WTC11 (cell line): ENCODE measurements around the gene CEACAM3. TPM values are rescaled to one million over a fixed set of nuclear protein-coding genes. Genes with fewer than 3 reads are reported as not detected.
"Not testable (repeated sequence)": the region's sequence is repeated elsewhere in the genome, so short reads cannot be mapped to it uniquely, and the experiment has no call there.

Source experiments
- ATAC-seq: fragments of 200-7000 bp; cut with Tn5 transposase; 2 replicates; pipeline ENCODE4 v1.10.0; 2021; ENCODE audit warnings: mild to moderate bottlenecking, moderate library complexity
- CTCF ChIA-PET: fragments of 300-600 bp; sonication (Branson Sonifier 250); formaldehyde crosslinking; loops from one replicate; lab custom pipeline; 2021; ENCODE audit warnings: antibody characterized with exemption; lab: Charles Lee
- POLR2A ChIA-PET: fragments of 350-600 bp; sonication (Branson Sonifier 250); formaldehyde crosslinking; loops from one replicate; lab custom pipeline; 2021; ENCODE audit warnings: antibody characterized with exemption; lab: Charles Lee
- DNase-seq: peaks from one replicate; pipeline ENCODE4 v3.0.0; 2021; ENCODE audit warnings: low spot score
- H3K27ac Mint-ChIP-seq: 2 replicates; pipeline ENCODE4 v1.8.0; 2021; ENCODE audit warnings: mixed read lengths
- H3K27me3 Mint-ChIP-seq: 2 replicates; pipeline ENCODE4 v1.8.0; 2021; ENCODE audit warnings: low read depth, mild to moderate bottlenecking, moderate library complexity, mixed read lengths
- H3K36me3 Mint-ChIP-seq: 2 replicates; pipeline ENCODE4 v1.8.0; 2021; ENCODE audit warnings: mixed read lengths
- H3K4me1 Mint-ChIP-seq: 2 replicates; pipeline ENCODE4 v1.8.0; 2022; ENCODE audit warnings: mixed read lengths
- H3K4me3 Mint-ChIP-seq: 2 replicates; pipeline ENCODE4 v1.8.0; 2021; ENCODE audit warnings: mild to moderate bottlenecking, moderate library complexity, mixed read lengths
- H3K9me3 Mint-ChIP-seq: 2 replicates; pipeline ENCODE4 v1.8.0; 2021; ENCODE audit warnings: mixed read lengths
- AR ChIP-seq: fragments of 250-450 bp; sonication (Bioruptor Pico); IDR thresholded peaks from 2 replicates; pipeline ENCODE4 v1.9.0; 2021; ENCODE audit warnings: mild to moderate bottlenecking
- CBFB ChIP-seq: sonication (generic); formaldehyde crosslinking; IDR thresholded peaks from 2 replicates; pipeline ENCODE4 v1.8.1; 2022; ENCODE audit warnings: mild to moderate bottlenecking, low read depth, missing genetic modification reagents
- CTCF ChIP-seq: fragments of 200-600 bp; IDR thresholded peaks from 2 replicates; pipeline ENCODE4 v1.8.0; 2022; ENCODE audit warnings: antibody characterized with exemption
- EMX1 ChIP-seq: fragments of 250-450 bp; sonication (Bioruptor Pico); IDR thresholded peaks from 2 replicates; pipeline ENCODE4 v1.8.0; 2021; ENCODE audit warnings: mild to moderate bottlenecking
- ESRRA ChIP-seq: sonication (generic); formaldehyde crosslinking; IDR thresholded peaks from 2 replicates; pipeline ENCODE4 v1.8.1; 2022; ENCODE audit warnings: mild to moderate bottlenecking, missing genetic modification reagents, borderline replicate concordance
- HMGXB4 ChIP-seq: sonication (generic); formaldehyde crosslinking; IDR thresholded peaks from 2 replicates; pipeline ENCODE4 v1.8.1; 2023; ENCODE audit warnings: mild to moderate bottlenecking, moderate library complexity, missing genetic modification reagents
- JAZF1 ChIP-seq: fragments of 250-450 bp; sonication (Bioruptor Pico); IDR thresholded peaks from 2 replicates; pipeline ENCODE4 v1.9.0; 2021; ENCODE audit warnings: moderate library complexity, mild to moderate bottlenecking, inconsistent platforms
- NR1H2 ChIP-seq: sonication (generic); formaldehyde crosslinking; IDR thresholded peaks from 2 replicates; pipeline ENCODE4 v1.9.0; 2021; ENCODE audit warnings: mild to moderate bottlenecking, moderate library complexity, missing genetic modification reagents
- RELA ChIP-seq: sonication (generic); formaldehyde crosslinking; IDR thresholded peaks from 2 replicates; pipeline ENCODE4 v1.8.1; 2022; ENCODE audit warnings: missing genetic modification reagents, mild to moderate bottlenecking, borderline replicate concordance
- SMAD3 ChIP-seq: sonication (generic); formaldehyde crosslinking; IDR thresholded peaks from 2 replicates; pipeline ENCODE4 v1.8.0; 2022; ENCODE audit warnings: missing genetic modification reagents, mild to moderate bottlenecking, borderline replicate concordance
- SP1 ChIP-seq: sonication (generic); formaldehyde crosslinking; conservative IDR thresholded peaks from 2 replicates; pipeline ENCODE4 v1.8.1; 2022; ENCODE audit warnings: missing genetic modification reagents
- USF2 ChIP-seq: sonication (generic); formaldehyde crosslinking; IDR thresholded peaks from 2 replicates; pipeline ENCODE4 v1.8.1; 2023; ENCODE audit warnings: mild to moderate bottlenecking, missing genetic modification reagents, moderate library complexity
- ZNF232 ChIP-seq: sonication (generic); formaldehyde crosslinking; IDR thresholded peaks from 2 replicates; pipeline ENCODE4 v1.8.0; 2022; ENCODE audit warnings: mild to moderate bottlenecking, missing genetic modification reagents
- total RNA-seq: library from RNA; stranded (reverse); gene quantifications from 3 replicates; pipeline ENCODE4 v1.2.3, GENCODE V29; 2021

CEACAM3 gene
- total RNA-seq, 1 experiment from 2014 or later, result not detected

GRCh38 chr19:41784743-41785142 is 11.6 kb upstream of the CEACAM3 start (continued):
- no peak for TF ChIP-seq USF2 (CRISPR knock-in tag)
- no peak for TF ChIP-seq SMAD3 (CRISPR knock-in tag)
- TF ChIP-seq ESRRA (CRISPR knock-in tag), result no peak
- no peak for TF ChIP-seq AR (CRISPR knock-in tag)
- TF ChIP-seq CBFB, result no peak
- no peak for TF ChIP-seq RELA (CRISPR knock-in tag)
- TF ChIP-seq NR1H2, result no peak
- TF ChIP-seq HMGXB4 (CRISPR knock-in tag), result no peak
- TF ChIP-seq EMX1 (CRISPR knock-in tag), result no peak

GRCh38 chr19:41785653-41786052 is 10.7 kb upstream of the CEACAM3 start:
- TF ChIP-seq SP1 (CRISPR knock-in tag) (no peak), CTCF (peak; percentile 76)
- peak overlapping the region; percentile 62 for H3K4me3 Mint-ChIP-seq
- ATAC-seq (peak; percentile 95), DNase-seq (peak; percentile 73)
- ChIA-PET POLR2A (no interaction called here), CTCF (interaction anchor here (0.6 to 5.8 kb wide), 20 partner anchors 8 to 144 kb away, joined by 3 to 131 read pairs (median 4); no protein-coding TSS in a partner anchor)
- peaks cover 6% of the 10 kb centered on the region for H3K4me1 Mint-ChIP-seq
- H3K9me3 Mint-ChIP-seq, result no peaks in the 10 kb centered on the region
- no peaks in the 10 kb centered on the region for H3K36me3 Mint-ChIP-seq
- H3K27me3 Mint-ChIP-seq, result peaks cover 43% of the 10 kb centered on the region
- H3K27ac Mint-ChIP-seq, result no peak overlapping the region

GRCh38 chr19:41787055-41787454 is 9.3 kb upstream of the CEACAM3 start:
- Mint-ChIP-seq H3K27me3 (peaks cover 44% of the 10 kb centered on the region), H3K4me1 (peaks cover 6% of the 10 kb centered on the region), H3K36me3 (no peaks in the 10 kb centered on the region)

GRCh38 chr19:41788518-41788917 is 7.9 kb upstream of the CEACAM3 start:
- H3K27ac Mint-ChIP-seq, POLR2A ChIA-PET, ATAC-seq, DNase-seq, H3K36me3 Mint-ChIP-seq, H3K4me1 Mint-ChIP-seq, H3K4me3 Mint-ChIP-seq, H3K9me3 Mint-ChIP-seq: not testable (repeated sequence)
- CTCF ChIA-PET, result interaction anchor here (2.8 kb wide), 1 partner anchor 36 kb away, joined by 17 read pairs; no protein-coding TSS in a partner anchor
- peaks cover 52% of the 10 kb centered on the region for H3K27me3 Mint-ChIP-seq

More at GRCh38 chr19:41787055-41787454, 9.3 kb upstream of the CEACAM3 start:
- no peak for TF ChIP-seq JAZF1 (CRISPR knock-in tag)
- no peak for TF ChIP-seq ZNF232
- Mint-ChIP-seq H3K27ac (no peak overlapping the region), H3K4me3 (no peak overlapping the region), H3K9me3 (no peaks in the 10 kb centered on the region)
- ChIA-PET POLR2A (no interaction called here), CTCF (interaction anchor here (1.0 to 5.8 kb wide), 4 partner anchors 9 to 80 kb away, joined by 3 to 131 read pairs (median 18); no protein-coding TSS in a partner anchor)
- ATAC-seq, result no peak
- no peak for DNase-seq

GRCh38 chr19:41789053-41789452 is 7.3 kb upstream of the CEACAM3 start:
- ATAC-seq, H3K4me1 Mint-ChIP-seq, POLR2A ChIA-PET, H3K27ac Mint-ChIP-seq, DNase-seq, H3K4me3 Mint-ChIP-seq, H3K36me3 Mint-ChIP-seq, H3K9me3 Mint-ChIP-seq: not testable (repeated sequence)
- H3K27me3 Mint-ChIP-seq, result peaks cover 51% of the 10 kb centered on the region
- CTCF ChIA-PET, result interaction anchor here (0.6 to 2.8 kb wide), 3 partner anchors 18 to 70 kb away, joined by 3 to 17 read pairs (median 3); no protein-coding TSS in a partner anchor
